Loucy (cell line): ENCODE results near the gene FAM221B.

Experiments used
- H2AFZ ChIP-seq: fragments of 200-600 bp; sonication (generic); 2 replicates; pipeline ENCODE4 v1.6.0; 2016; ENCODE audit warnings: antibody characterized with exemption, mild to moderate bottlenecking, low read length, moderate library complexity
- H3F3A ChIP-seq: fragments of 200-600 bp; 2 replicates; pipeline ENCODE4 v1.6.0; 2016; ENCODE audit warnings: antibody characterized with exemption, low read depth, mild to moderate bottlenecking
- H3K27me3 ChIP-seq: fragments of 200-600 bp; sonication (generic); 2 replicates; pipeline ENCODE4 v1.6.1; 2014; ENCODE audit warnings: low read length, mild to moderate bottlenecking; ENCODE audit not compliant: insufficient read depth, poor library complexity, severe bottlenecking
- H3K36me3 ChIP-seq: fragments of 200-600 bp; sonication (generic); 2 replicates; pipeline ENCODE4 v1.6.1; 2016; ENCODE audit warnings: low read length; ENCODE audit not compliant: insufficient read depth
- H3K4me1 ChIP-seq: fragments of 200-600 bp; sonication (generic); 2 replicates; pipeline ENCODE4 v1.5.1; 2014; ENCODE audit warnings: low read length, mild to moderate bottlenecking; ENCODE audit not compliant: insufficient read depth, poor library complexity, severe bottlenecking
- H3K4me2 ChIP-seq: fragments of 200-600 bp; sonication (generic); 2 replicates; pipeline ENCODE4 v1.6.0; 2014; ENCODE audit warnings: antibody characterized with exemption, low read length, low read depth, mild to moderate bottlenecking; ENCODE audit not compliant: poor library complexity, severe bottlenecking
- H3K4me3 ChIP-seq: fragments of 200-600 bp; sonication (generic); 2 replicates; pipeline ENCODE4 v1.5.1; 2014; ENCODE audit warnings: low read length, mild to moderate bottlenecking, mixed read lengths; ENCODE audit not compliant: poor library complexity, severe bottlenecking
- H3K79me2 ChIP-seq: fragments of 200-600 bp; sonication (generic); 2 replicates; pipeline ENCODE4 v1.6.1; 2014; ENCODE audit warnings: low read length; ENCODE audit not compliant: insufficient read depth
- H3K9ac ChIP-seq: fragments of 200-600 bp; sonication (generic); 2 replicates; pipeline ENCODE4 v1.6.0; 2014; ENCODE audit warnings: mild to moderate bottlenecking, low read depth, low read length, moderate library complexity; ENCODE audit not compliant: poor library complexity, severe bottlenecking
- H3K9me2 ChIP-seq: fragments of 200-600 bp; sonication (generic); replicated peaks from 2 replicates; pipeline ENCODE4 v1.6.1; 2016; ENCODE audit warnings: low read depth, low read length, mixed read lengths
- H3K9me3 ChIP-seq: fragments of 200-600 bp; sonication (generic); 2 replicates; pipeline ENCODE4 v1.6.1; 2014; ENCODE audit warnings: mild to moderate bottlenecking, antibody characterized with exemption, low read length, low read depth; ENCODE audit not compliant: insufficient read depth
- H4K20me1 ChIP-seq: fragments of 200-600 bp; sonication (generic); 2 replicates; pipeline ENCODE4 v1.6.0; 2014; ENCODE audit warnings: antibody characterized with exemption, low read length, mild to moderate bottlenecking; ENCODE audit not compliant: insufficient read depth, poor library complexity, severe bottlenecking
- EZH2phosphoT487 ChIP-seq: fragments of 200-600 bp; IDR thresholded peaks from 2 replicates; pipeline ENCODE4 v1.6.1; 2018; ENCODE audit warnings: antibody characterized with exemption, mild to moderate bottlenecking, moderate library complexity, borderline replicate concordance
- TF ChIP-seq, protein P1 (sequence below): fragments of 200-600 bp; sonication (generic); conservative IDR thresholded peaks from 2 replicates; pipeline ENCODE4 v1.5.1; 2014; ENCODE audit warnings: mild to moderate bottlenecking, antibody characterized with exemption, low read length

Gene FAM221B

DNA sequence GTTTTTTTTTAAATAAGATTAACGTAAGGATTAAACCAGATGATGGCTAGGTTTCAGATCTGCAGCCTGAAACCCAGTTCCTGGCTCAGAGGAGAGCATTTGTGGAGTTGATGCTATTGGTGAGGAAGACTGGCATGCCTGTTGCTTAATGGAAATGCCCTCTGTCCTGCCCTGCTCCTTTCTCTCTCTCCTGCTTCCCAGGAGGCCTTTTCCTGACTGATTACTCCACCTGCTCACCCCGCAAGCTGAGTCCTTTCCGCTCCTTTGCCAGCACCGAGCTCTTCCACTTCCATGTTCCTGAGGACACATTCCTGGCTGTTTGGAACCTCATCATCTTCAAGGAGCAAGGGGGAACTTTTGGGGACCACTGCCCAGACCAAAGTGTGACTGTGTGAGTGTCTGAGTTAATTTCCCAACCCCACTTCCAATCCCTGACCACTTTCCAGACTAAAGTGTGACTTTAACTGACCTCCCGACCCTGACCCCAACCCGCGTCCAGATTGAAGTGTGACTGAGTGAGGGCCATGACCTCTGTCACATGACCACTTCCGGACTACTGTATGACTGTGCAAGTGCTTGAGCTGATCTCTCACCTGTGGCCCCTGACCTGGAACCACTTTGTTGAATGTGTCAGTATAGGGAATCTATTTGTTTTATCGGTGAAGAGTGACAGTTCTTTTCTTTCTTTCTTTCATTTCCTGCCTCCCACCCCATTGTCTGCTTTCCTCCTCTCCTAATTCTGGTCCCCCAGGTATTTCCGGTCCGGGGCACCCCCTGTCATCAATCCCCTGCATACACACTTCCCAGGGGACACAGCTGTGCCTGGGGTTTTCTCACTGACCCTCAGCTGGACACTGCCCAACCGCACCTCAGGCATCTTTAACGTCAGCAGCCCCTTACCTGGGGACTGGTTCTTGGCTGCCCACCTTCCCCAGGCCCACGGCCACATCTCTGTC, 6.0 kb upstream of the FAM221B start:
- no peaks in the 10 kb centered on the region for H3K27me3 ChIP-seq
- TF ChIP-seq EZH2phosphoT487: no peak
- TF ChIP-seq, protein P1, sequence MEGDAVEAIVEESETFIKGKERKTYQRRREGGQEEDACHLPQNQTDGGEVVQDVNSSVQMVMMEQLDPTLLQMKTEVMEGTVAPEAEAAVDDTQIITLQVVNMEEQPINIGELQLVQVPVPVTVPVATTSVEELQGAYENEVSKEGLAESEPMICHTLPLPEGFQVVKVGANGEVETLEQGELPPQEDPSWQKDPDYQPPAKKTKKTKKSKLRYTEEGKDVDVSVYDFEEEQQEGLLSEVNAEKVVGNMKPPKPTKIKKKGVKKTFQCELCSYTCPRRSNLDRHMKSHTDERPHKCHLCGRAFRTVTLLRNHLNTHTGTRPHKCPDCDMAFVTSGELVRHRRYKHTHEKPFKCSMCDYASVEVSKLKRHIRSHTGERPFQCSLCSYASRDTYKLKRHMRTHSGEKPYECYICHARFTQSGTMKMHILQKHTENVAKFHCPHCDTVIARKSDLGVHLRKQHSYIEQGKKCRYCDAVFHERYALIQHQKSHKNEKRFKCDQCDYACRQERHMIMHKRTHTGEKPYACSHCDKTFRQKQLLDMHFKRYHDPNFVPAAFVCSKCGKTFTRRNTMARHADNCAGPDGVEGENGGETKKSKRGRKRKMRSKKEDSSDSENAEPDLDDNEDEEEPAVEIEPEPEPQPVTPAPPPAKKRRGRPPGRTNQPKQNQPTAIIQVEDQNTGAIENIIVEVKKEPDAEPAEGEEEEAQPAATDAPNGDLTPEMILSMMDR: no peak
- H3K9ac ChIP-seq: peak overlapping the region; percentile 67
- peak overlapping the region; percentile 65 for H2AFZ ChIP-seq
- peak overlapping the region; percentile 68 for H3K4me2 ChIP-seq
- H3K36me3 ChIP-seq: no peaks in the 10 kb centered on the region
- no peaks in the 10 kb centered on the region for H3F3A ChIP-seq
- H3K9me3 ChIP-seq: no peaks in the 10 kb centered on the region
- H4K20me1 ChIP-seq: no peaks in the 10 kb centered on the region
- H3K4me1 ChIP-seq: peaks cover 51% of the 10 kb centered on the region
- H3K9me2 ChIP-seq: no peaks in the 10 kb centered on the region
- H3K79me2 ChIP-seq: no peaks in the 10 kb centered on the region
- peak overlapping the region; percentile 44 for H3K4me3 ChIP-seq

DNA sequence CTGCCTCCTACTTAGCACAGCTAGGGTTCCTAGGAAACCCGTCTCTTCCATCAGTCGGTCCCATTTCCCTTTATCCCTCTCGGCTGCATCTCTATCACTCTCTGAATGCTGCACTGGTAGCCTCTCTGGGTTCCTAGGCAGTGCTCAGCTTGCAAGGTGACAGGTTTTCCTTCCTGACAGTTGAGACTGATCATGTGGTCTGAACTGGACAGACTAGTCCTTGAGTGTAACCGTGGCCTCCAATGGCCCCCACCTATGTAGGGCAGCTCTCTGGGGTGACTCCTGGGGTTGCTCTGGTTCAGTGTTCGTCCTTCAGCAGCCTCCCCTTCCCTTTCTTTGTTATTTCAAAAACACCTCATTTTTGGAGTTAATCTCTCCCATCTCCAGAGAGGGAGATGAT, 4.3 kb upstream of the FAM221B start:
- H3K4me3 ChIP-seq: no peak overlapping the region
- H3K9me3 ChIP-seq: no peaks in the 10 kb centered on the region
- H3K4me2 ChIP-seq: peak overlapping the region; percentile 68
- peak overlapping the region; percentile 67 for H3K9ac ChIP-seq
- H3K79me2 ChIP-seq: no peaks in the 10 kb centered on the region
- no peaks in the 10 kb centered on the region for H3K36me3 ChIP-seq
- H4K20me1 ChIP-seq: no peaks in the 10 kb centered on the region
- H3K9me2 ChIP-seq: no peaks in the 10 kb centered on the region
- no peak for TF ChIP-seq EZH2phosphoT487
- TF ChIP-seq, protein P1: no peak
- H2AFZ ChIP-seq: no peak overlapping the region
- no peaks in the 10 kb centered on the region for H3K27me3 ChIP-seq
- no peaks in the 10 kb centered on the region for H3F3A ChIP-seq
- peaks cover 59% of the 10 kb centered on the region for H3K4me1 ChIP-seq

DNA sequence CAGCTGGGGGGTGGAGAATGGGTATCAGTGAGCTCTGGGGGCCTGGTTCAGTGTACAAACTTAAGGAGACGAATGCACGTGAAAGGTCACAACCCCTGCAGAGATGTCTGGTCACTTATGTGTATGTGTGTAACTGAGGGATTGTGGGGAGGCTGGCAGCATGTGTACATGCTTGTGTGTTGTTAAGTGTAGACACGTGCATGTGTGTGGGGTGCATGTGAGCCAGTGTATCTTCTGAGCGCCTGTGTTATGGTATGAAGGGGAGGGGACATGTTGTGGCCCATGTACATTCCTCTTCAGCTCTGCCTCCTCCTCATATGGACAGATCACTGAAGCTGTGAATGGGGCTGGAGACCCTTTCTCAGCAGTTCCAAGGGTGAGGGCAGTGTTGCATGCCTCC, 2.5 kb upstream of the FAM221B start:
- Histone ChIP-seq H3F3A (no peaks in the 10 kb centered on the region), H3K9me2 (no peaks in the 10 kb centered on the region), H3K4me3 (no peak overlapping the region), H3K4me2 (peak overlapping the region; percentile 95), H3K36me3 (no peaks in the 10 kb centered on the region), H3K79me2 (no peaks in the 10 kb centered on the region), H3K27me3 (no peaks in the 10 kb centered on the region), H3K9ac (no peak overlapping the region), H3K9me3 (no peaks in the 10 kb centered on the region), H3K4me1 (peaks cover 64% of the 10 kb centered on the region), H2AFZ (no peak overlapping the region), H4K20me1 (no peaks in the 10 kb centered on the region)
- TF ChIP-seq, protein P1: no peak
